Stimulated activated CD4-positive, alpha-beta T cell treated with anti-CD3 and anti-CD28 coated beads, Interleukin-15, amount 100 ng/mL, for 24 hours (primary cell): ENCODE measurements around the gene RCN1.
"Not testable (repeated sequence)": the region's sequence is repeated elsewhere in the genome, so short reads cannot be mapped to it uniquely, and the experiment has no call there.

ENCODE experiments used
- DNase-seq: peaks from one replicate; pipeline ENCODE4 v3.0.0-alpha.2; 2020

Gene RCN1

DNA sequence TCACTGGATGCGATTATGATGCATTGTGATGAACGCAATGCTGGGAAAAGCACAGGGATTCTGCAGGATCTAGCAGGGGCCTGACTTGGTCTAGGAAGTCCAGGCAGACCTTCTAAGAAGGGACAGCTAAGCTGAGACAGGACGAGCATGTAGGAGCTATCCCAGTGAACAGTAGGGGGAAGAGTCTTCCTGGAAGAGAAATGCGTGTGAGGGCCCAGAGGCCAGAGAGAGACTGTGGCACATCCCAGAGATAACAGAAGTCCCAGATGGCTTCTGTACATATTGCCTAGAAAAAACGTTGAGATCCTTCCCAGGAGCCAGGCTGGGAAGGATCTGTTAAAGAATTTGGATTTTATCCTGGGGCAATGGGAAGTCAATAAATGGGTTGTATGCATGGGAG lies 24.6 kb downstream of the RCN1 start:
- no peak for DNase-seq

DNA sequence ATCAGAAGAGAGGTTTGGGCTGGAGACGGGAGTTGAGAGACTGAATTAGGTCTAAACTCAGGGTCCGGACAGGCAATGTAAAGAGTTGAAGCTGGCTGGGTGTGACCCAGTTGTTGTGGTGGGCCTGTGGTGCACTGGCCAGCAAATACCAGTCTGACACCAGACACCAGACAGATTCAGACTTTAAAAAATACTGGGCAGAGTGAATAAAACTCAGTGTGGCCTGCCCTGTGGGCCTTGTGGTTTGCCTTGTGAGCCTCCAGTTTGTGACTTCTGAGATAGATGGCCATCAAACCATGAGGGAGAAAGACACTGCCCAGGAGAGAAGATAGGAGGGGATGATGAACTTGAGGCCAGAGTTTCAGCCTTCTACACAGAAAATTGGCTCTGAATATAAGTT lies 25.8 kb downstream of the RCN1 start:
- DNase-seq: no peak

DNA sequence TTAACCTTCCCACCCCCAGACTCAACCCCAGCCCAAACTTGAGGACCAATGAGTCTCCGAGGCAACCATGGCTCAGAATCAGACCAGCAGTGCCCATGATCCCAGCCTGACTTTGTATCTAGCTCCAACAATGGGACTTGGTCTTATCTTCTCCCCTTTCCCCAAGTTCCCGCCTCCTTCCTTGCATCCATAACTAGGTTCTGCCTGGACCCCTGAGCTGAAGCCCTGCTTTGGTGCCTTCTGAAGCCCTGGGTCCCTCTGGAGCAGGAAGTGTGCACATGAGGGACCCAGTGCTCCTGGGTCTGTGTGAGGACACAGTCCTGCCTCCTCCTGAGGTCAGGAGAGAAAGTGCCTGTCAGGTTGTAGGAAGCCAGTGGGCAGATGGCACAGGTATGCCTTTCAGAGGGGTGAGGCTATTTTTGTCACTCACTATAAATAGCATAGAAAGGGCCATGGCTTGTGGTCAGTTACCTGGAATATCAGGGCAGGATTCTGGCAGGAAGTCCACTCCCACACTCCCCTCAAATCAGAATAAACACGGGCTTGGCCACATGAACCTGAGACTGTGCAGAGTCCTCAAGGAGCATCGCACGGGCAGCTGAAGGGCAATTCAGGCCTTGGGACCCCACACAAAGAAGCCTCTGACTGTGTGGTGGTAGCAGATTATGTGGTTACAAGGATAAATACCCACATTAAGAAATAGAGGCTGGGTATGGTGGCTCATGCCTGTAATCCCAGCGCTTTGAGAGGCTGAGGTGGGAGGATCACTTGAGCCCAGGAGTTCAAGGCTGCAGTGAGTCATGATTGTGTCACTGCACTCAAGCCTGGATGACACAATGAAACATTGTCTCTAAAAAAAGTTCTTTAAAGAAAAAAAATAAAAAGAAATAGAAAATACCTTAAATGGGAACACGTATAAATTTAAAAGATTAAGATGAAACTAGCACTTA lies 27.4 kb downstream of the RCN1 start:
- no peak for DNase-seq

DNA sequence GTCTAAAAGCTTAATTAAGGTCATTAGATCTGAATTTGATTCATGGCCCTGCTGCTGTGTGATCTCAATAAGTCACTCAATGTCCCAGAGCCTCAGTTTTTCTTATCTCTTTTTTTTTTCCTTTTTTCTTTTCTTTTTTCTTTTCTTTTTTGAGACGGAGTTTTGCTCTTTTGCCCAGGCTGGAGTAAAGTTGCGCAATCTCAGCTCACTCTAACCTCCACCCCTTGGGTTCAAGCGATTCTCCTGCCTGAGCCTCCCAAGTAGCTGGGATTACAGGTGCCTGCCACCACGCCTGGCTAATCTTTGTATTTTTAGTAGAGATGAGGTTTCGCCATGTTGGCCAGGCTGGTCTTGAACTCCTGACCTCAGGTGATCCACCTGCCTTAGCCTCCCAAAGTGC lies 28.3 kb downstream of the RCN1 start:
- not testable (repeated sequence) for DNase-seq

DNA sequence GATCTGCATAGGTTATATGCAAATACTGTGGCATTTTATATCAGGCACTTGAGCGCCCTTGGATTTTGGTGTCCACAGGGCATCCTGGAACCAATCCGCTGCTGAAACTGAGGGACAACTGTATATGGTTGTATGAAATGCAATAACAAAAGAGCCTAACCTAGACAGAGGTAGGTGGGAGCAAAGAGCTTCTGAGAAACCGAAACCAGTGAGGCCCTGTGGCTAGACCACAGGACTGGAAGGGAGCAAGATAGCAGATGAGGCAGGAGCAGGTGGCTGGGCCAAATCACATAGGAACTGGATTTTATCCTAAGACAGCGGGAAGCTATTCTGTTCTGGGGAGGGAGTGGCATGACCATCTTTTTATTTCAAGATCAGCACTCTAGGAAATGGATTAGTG lies 30.1 kb downstream of the RCN1 start:
- no peak for DNase-seq

DNA sequence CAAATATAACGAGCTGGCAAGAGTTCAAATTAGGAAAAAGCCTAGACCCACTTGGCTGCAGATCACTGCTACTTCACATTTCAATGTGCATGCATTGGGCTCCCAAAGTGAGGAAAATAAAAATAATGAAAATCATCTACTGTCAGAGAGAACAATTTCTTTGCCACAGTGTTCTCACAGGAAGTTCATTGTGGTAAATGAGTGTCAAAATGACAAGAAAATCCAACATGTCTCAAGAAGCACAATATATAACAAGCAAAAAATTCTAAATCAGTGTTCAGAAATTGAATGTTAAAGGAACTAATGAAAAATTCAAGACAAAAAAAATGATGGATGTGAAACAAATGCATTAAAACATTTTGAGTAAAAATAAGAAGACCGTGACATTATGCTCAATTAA lies 31.3 kb downstream of the RCN1 start:
- no peak for DNase-seq

DNA sequence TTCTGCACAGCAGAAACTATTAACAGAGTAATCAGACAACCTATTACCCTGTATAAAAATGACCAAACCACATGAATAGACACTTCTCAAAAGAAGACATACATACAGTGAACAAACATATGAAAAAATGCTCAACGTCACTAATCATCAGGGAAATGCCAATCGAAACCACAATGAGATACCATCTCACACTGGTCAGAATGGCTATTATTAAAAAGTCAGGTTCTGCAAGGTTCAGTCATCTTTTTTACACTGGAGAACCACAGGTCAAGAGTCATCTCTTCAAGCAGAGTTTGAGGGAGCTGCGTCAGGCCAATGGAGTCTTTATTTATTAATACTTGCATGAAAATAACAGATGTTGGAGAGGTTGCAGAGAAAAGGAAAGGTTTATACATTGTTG lies 40.4 kb downstream of the RCN1 start:
- DNase-seq: no peak

DNA sequence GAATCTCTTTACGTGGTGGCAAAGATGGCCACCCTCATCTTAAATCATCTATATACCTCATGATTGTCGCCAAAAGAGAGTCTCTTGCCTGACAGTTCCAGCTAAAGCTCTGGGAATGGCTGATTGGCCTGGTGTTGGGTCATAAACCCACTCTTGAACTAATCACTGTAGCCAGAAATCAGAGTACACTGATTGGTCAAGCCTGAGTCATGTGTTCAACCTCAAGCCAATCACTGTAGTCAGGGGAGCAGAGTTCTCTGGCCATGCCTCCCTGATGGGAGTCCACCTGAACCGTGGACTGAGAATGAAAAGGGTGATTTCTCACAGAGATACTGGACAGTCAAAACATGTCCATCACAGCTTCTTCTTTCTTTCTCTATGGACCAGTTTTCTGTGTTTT lies 45.8 kb downstream of the RCN1 start:
- no peak for DNase-seq

DNA sequence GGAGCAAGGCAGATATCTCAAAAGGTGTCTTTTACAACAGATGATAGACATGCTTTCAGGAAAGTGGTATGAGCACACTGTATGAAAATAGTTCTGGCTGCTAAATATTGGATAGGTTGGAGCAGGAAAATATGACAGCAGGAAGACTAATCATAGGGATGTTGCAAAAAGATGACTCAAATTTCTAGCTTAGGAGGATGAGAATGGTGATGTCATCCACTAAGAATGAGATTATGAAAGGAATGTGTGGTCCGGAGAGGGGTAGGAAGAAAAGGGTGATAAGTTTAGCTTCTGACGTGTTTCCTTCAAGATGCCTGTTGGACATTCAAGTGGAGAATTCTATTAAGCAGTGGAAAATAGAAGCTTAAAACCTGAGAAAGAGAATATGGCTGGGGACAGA lies 46.4 kb downstream of the RCN1 start:
- no peak for DNase-seq

DNA sequence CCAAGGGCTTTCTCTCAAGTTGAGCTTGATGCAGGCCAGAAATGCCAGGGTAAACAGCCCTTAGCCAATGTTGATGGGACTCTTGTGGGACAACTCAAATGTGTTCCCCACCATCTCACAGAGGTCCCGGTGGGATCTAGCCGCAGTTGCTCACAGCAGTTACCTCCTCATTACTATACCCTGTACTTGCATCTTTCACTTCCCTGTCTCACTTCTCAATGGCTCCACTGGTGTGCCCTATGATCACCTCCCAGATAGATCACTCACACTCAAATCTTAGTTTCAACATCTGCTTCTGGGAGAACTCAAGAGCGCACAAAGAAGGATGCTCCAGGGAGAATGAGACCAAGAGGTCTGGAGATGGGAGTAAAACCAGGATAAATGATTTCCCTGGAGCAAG lies 47.0 kb downstream of the RCN1 start:
- DNase-seq: no peak

DNA sequence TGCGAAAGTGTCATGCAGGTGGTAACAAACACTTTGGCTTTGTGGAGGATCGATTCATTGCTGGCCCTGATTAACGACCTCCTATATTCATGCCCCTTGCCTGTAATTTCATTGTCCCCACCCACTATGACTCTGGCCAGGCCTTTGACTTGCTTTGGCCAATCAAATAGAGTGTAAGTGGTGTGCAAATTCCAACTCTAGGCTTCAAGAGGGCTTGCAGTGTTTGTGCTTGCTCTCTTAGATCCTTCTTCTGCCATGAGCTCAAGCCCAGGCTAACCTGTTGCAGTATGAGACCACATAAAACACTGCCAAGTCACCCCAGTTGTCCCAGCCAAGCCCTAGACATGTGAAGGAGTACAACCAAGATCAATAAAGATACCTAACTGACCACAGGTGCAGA lies 48.0 kb downstream of the RCN1 start:
- DNase-seq: no peak

DNA sequence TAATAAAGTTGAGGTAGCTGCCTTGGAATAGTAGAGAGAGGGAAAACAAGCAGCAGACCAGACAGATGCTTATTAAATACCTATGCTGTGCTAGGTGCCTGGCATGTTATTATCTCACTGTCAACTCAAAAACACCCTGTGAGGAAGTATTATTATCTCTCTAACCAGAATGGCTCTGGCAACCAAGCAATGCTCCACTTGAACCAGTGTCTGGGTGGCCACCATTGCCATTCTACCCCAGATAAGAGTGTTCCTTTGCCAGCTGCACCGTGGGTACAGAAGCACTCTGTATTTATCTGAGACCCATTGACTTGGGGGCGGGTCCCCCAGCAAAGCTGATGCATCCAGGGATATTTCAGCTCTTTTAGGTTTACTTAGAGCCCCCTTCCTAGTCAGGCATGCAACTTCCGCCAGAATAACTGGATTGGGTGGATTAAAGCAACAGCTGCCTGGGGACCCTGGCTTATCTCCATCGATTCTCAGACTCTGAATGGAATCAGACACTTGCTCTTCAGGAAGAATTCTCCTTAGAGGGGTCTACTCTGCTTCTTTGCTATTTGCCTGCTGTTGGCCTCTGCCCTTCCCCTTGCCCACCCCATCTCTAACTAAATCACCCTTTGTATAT lies 49.1 kb downstream of the RCN1 start:
- no peak for DNase-seq

DNA sequence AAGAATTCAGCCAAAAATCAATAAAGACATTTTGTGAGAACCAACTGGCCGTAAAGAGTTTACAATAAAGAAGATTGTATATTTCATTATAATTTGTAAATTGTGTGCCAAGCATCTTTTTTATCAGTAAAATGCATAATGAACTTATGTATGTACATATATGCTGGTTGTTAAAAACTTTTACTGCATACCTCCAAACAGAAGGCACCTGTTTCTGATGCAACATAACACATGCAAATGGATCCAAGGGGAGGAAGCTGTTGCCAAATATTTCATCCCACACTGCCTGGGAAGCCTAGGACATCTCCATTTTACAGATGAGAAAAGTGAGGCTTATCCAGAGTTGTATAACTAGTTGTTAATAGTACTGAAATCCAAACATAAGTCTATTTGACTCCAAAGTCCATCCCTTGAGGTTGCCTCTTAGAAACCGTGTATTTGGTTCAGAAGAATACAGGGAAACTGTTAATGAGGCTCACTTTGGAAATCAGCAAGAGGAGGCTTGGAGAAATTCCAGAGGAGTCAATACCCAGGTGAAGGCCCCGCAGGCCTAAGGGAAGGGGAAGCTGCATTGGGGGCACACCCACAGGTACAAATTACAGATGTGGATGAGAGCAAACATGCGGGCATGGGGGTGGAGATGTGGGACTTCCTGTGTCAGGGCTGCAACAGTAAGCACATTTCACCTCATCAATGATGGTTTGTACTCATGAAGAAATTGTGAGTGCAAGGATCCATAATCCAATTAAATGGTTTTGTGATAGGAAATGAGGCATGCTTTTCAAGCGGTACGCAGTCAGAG lies 51.1 kb downstream of the RCN1 start:
- no peak for DNase-seq

DNA sequence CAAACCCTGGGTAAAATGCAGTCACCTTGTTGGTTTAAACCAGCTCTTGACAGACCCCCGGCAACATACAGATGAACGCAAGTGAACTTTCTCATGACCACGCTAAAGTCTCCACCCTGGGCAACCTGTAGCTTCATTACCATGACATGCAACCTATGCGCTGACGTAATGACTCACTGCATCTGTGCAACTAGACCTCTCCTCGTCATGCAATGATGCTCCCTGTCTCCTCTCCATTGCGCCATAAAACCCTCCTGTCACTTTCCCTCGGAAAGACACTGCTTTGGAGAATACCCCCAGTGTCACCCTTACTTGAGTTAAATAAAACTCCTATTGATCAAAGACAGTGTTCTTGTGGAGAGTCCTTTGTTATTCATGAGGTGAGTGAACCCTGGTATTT lies 52.5 kb downstream of the RCN1 start:
- no peak for DNase-seq

DNA sequence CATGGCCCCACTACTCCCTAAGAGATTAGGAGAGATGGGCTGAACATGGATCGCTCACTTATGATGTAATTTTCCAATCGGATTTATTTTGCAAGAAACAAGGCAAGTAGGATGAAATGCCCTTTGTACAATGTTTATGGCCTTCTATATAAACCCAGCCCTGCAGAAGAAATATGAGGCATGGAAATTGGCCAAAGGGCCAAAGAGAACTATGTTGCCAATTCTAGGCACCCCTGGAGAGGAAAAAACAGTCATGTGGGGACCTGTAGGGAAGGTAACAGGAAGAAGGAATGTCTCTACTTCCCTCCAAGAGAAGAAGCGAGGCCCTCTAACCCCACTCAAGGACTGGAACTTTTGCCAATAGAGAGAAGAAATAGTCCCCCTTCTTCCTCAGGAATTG lies 54.4 kb downstream of the RCN1 start:
- DNase-seq: no peak

DNA sequence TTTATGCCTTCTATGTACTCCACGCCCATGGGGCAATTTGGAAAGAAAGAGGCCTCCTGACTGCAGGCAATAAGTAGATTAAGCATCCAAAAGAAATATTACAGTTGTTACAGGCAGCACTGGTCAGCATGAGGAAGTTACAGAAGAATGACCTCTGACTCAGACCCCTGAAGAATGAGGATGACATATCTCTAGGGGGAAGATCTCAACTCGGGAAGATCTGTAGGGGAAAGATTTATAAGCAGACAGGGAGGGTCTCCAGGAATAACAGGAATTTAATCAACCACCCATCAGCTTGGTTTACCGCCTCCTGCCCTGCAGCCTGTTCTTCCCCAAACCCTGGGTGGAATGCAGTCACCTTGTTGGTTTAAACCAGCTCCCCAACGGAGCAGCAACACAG lies 58.0 kb downstream of the RCN1 start:
- no peak for DNase-seq

DNA sequence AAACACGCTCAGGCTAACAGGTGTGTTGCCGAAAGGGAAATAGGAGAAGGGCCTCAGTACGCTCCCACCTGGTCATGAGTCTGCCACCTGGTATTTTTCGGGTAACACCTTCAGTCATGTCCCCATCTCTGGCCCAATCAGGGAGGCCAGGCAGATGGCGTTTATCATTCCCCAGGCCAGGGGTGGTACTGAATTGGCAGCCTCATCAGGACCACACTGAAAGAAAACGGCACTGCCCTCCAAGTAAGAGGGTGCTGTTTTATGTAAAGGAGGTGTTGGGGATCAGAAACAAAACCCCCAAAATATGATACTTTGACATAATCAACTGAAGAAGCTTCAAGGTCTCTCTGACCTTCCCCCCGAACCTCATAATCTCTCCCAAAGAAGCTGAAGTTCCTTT lies 58.9 kb downstream of the RCN1 start:
- no peak for DNase-seq

DNA sequence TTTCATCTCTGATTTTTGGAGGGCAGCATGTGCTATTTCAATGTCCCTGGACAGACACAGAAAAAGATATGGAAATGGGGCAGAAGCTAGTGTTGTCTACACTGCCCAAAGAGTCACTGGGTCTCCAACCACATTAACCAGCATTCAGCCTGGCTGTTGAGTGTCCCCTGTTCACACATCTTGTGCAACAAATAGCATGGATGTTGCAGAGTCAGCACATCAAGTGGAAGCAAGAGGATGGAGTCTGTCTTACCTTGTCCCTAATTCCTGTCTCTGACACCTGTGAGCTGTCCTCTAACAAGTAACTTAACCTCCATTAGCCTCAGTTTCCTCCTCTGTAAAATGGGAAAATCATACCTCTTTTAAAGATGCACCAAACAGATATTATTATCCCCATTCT lies 60.2 kb downstream of the RCN1 start:
- DNase-seq: no peak

DNA sequence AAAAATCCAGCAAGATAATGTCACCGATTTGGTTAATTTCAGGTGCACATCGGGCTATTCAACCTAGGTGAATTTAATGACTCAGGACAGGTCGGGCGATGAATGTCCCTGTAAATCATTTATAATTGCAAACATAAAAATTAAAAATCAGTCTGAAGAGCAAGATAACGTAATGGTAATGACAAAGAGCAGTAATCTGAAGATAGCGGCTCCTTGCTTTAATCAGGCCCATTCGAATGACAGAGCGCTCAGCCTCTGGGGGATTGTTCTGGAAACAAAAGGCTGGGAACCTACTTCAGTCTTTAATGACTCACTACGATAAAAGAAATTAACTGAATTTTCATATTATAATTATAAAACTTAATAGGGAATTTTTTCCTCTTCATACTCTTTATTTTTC lies 61.3 kb downstream of the RCN1 start:
- no peak for DNase-seq

DNA sequence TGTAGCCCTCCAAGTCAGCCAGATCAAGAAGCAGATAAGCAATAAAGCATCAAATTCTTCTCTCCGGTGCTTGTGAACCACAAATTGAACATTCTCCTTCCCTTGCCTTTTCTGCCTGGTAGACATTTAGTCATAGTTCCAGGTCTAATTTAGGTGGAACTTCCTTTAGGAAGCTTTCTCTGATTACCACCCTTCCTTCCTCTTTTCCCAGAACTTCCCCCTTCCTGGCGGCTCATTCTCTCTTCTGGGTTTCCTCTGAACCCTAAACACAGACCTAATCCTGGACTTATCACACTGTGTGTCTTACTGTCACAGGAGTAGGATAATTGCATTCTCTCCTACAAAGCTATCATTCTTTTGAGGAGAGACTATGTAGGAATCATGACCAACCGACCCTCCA lies 61.9 kb downstream of the RCN1 start:
- DNase-seq: no peak

DNA sequence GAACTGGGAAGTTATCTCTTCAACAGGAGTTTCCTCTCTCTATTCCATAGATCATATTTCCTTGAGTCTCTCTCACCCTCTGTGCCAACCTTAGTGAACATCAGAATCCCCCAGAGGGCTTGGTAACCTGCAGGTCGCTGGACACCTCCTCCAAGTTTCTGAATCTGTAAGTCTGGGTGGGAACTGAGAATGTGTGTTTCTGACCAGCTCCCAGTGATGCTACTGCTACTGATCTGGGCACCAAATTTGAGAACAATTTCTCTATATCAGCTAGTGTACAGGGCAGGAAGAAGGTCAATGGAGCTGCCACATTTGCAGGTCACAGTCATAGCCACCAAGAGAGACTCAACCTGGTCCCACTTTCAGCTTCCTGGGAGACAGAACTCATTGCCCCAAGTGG lies 62.9 kb downstream of the RCN1 start:
- DNase-seq: no peak

DNA sequence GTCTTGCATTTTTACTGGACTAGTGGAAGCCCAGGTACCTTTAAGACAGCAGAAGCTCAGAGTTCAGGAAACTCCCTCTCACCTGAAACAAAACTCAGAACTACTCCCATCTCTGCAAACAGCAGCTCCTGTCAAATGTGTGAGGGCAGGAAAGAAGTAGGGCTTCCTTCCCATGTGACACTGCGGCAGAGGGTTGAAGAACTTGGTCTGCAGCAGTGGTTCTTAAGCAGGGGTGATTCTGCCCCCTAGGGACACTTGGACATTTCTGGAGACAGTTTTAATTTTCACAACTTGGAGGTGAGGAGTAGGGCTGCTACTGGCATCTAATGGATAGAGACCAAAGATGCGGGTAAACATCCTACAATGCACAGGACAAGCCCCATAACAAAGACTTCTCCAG lies 63.4 kb downstream of the RCN1 start:
- DNase-seq: no peak
